Measurements from ENCODE around the gene CCSER1. TPM values are rescaled to one million over a fixed set of nuclear protein-coding genes. Genes with fewer than 3 reads are reported as not detected.

Gene CCSER1
- total and polyA plus RNA-seq, 2 experiments from 2014 or later: not detected

DNA sequence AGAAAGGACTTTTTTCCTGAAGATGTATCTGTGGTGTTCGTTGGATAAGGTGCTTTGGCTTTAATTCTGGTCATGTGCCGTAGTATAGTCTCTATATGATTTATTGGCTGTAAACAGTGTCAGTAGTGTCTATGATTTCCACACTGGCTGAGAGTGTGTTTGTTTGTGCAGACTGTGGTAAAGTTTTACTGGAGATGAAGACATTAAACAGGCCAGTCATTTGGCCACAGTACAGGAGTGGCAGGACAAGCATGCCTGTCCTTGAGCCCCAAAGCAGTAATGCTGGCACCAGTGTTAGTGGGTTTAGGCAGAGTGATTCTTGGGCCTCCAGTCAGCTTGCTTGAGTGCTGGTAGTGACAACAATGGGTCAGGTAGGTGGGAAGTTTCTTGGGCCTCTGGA is 1152.7 kb downstream of the CCSER1 start:
- no peak overlapping the region for H2AFZ ChIP-seq
- H3K9me3 ChIP-seq (ENCODE audit: low read depth): no peaks in the 10 kb centered on the region
- no peaks in the 10 kb centered on the region for H3K36me3 ChIP-seq (ENCODE audit: low read depth)
- H3K9ac ChIP-seq: no peak overlapping the region
- no peaks in the 10 kb centered on the region for H3K4me1 ChIP-seq (ENCODE audit: insufficient read depth)
- no peak overlapping the region for H3K27ac ChIP-seq
- no peaks in the 10 kb centered on the region for H3K9me2 ChIP-seq (ENCODE audit: insufficient read depth)
- TF ChIP-seq EZH2phosphoT487 (IDR thresholded peaks at IDR 0.05; ENCODE audit: insufficient read depth, low read depth) (no peak), EZH2 (IDR thresholded peaks at IDR 0.05; ENCODE audit: insufficient read depth, poor library complexity, severe bottlenecking) (no peak)
- no peaks in the 10 kb centered on the region for H4K20me1 ChIP-seq (ENCODE audit: insufficient read depth)
- no peak overlapping the region for H3K4me2 ChIP-seq (ENCODE audit: unreplicated experiment)
- H3K4me3 ChIP-seq: no peak overlapping the region
- no peaks in the 10 kb centered on the region for H3K27me3 ChIP-seq (replicated peaks; ENCODE audit: insufficient read depth)
- H3F3A ChIP-seq (ENCODE audit: insufficient read depth): no peaks in the 10 kb centered on the region
- 22 to 28% methylated on average over 2 of the region's 2 CpGs for WGBS, 2 experiments (ENCODE audit: low coverage in 1 of 2, low lambda C conversion rate in 2 of 2, missing lambda C conversion rate in 2 of 2)
- in situ Hi-C loops (cut with MboI): no loop called here
- H3K79me2 ChIP-seq (ENCODE audit: insufficient read depth): no peaks in the 10 kb centered on the region
- no peak for DNase-seq

DNA sequence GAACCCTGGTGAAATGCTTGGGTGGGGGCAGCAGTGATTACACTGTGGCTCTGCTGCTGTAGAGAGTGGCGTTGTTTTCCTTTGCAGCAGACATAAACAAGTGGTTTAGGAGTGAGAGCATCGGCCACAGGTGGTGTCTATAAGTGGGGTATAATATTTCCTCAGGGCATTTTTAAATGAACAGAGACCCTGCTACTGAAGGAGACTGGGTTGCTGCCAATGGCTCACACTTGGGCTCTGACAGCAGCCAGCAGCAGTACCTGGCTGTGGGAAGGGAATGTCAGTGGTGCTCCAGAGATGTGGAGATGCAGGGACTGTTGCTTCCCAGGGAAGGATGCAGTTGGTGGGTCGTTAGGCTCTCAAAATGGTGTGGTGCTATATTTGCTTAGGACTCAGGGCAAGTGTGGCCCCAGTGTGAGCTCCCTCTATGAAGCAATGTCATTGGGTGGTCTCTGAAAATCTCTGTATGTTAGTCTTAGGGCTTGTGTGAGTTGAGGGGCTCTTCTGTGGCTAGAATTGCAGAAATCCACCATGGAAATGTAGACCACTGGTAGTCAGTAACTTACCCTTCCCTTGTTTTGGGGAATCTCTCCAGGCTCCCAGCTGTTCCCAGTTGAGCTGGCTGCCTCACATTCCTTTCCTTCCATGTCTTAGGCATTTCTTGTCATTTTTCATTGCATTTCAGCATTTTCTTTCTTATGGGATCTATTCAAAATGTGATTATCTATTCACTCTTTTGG is 1153.5 kb downstream of the CCSER1 start:
- no peaks in the 10 kb centered on the region for H3K79me2 ChIP-seq (ENCODE audit: insufficient read depth)
- H4K20me1 ChIP-seq (ENCODE audit: insufficient read depth): no peaks in the 10 kb centered on the region
- no peak overlapping the region for H3K9ac ChIP-seq
- H3K27ac ChIP-seq: no peak overlapping the region
- no peak for TF ChIP-seq EZH2phosphoT487 (IDR thresholded peaks at IDR 0.05; ENCODE audit: insufficient read depth, low read depth)
- no peak for TF ChIP-seq EZH2 (IDR thresholded peaks at IDR 0.05; ENCODE audit: insufficient read depth, poor library complexity, severe bottlenecking)
- H3K9me2 ChIP-seq (ENCODE audit: insufficient read depth): no peaks in the 10 kb centered on the region
- H3F3A ChIP-seq (ENCODE audit: insufficient read depth): no peaks in the 10 kb centered on the region
- in situ Hi-C loops (cut with MboI): no loop called here
- H2AFZ ChIP-seq: no peak overlapping the region
- no peak for DNase-seq
- H3K27me3 ChIP-seq (replicated peaks; ENCODE audit: insufficient read depth): no peaks in the 10 kb centered on the region
- no peaks in the 10 kb centered on the region for H3K9me3 ChIP-seq (ENCODE audit: low read depth)
- 17 to 19% methylated on average over 3 of the region's 3 CpGs for WGBS, 2 experiments (ENCODE audit: low coverage in 1 of 2, low lambda C conversion rate in 2 of 2, missing lambda C conversion rate in 2 of 2)
- no peaks in the 10 kb centered on the region for H3K4me1 ChIP-seq (ENCODE audit: insufficient read depth)
- H3K4me2 ChIP-seq (ENCODE audit: unreplicated experiment): no peak overlapping the region
- no peak overlapping the region for H3K4me3 ChIP-seq
- H3K36me3 ChIP-seq (ENCODE audit: low read depth): no peaks in the 10 kb centered on the region

DNA sequence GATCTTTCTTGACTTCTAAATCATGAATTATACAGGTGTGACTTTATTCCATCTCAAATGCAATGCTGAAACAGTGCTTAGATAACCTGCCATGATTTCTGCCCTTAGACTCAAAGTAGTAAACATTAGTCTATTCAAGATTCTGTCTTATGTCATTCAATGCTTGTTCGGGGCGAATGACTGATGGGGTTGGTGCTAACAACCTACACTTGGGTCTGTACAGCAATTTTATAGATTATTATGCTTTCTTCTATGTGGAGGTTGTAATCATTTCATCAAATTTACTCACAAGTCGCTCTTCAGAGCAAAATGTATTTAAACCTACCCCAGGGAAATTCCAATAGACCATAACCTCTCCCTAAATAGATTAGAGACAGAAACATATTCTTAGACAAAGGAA is 1155.0 kb downstream of the CCSER1 start:
- Histone ChIP-seq H3K4me1 (ENCODE audit: insufficient read depth) (no peaks in the 10 kb centered on the region), H4K20me1 (ENCODE audit: insufficient read depth) (no peaks in the 10 kb centered on the region), H3K36me3 (ENCODE audit: low read depth) (no peaks in the 10 kb centered on the region), H2AFZ (no peak overlapping the region), H3K4me3 (no peak overlapping the region), H3K27ac (no peak overlapping the region), H3K9ac (no peak overlapping the region), H3K9me2 (ENCODE audit: insufficient read depth) (no peaks in the 10 kb centered on the region), H3K79me2 (ENCODE audit: insufficient read depth) (no peaks in the 10 kb centered on the region), H3K27me3 (replicated peaks; ENCODE audit: insufficient read depth) (no peaks in the 10 kb centered on the region), H3F3A (ENCODE audit: insufficient read depth) (no peaks in the 10 kb centered on the region), H3K9me3 (ENCODE audit: low read depth) (no peaks in the 10 kb centered on the region), H3K4me2 (ENCODE audit: unreplicated experiment) (no peak overlapping the region)
- WGBS, 2 experiments (ENCODE audit: low coverage in 1 of 2, low lambda C conversion rate in 2 of 2, missing lambda C conversion rate in 2 of 2): 20 to 24% methylated on average over 3 of the region's 3 CpGs
- DNase-seq: no peak
- in situ Hi-C loops (cut with MboI): no loop called here
- TF ChIP-seq EZH2 (IDR thresholded peaks at IDR 0.05; ENCODE audit: insufficient read depth, poor library complexity, severe bottlenecking) (no peak), EZH2phosphoT487 (IDR thresholded peaks at IDR 0.05; ENCODE audit: insufficient read depth, low read depth) (no peak)

DNA sequence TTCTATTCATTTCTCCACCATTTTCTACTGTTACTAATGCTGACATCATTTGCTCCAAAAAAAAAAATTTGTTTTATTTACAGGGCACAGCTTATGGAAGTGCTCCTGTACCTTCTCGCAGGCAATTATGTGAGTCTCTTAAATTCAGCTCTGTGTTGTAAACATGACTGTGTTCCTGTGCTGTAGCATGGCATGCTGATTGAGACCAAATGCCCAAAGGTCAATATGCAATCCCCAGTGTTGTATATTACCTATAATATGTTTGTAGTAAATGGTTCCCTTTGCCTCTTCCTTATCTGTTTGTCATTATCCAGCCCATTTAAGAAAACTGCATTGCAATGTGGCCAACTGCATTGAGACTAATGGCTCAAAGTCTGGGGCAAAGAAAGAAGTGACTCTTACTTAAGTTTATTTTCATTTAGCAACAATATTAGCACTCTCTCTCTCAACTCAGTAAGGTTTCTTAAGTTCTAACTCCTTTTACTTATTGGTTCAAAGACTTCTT is 1156.6 kb downstream of the CCSER1 start:
- no peak for DNase-seq

More for the DNA sequence above, 1156.6 kb downstream of the CCSER1 start:
- Histone ChIP-seq H3K4me3 (no peak overlapping the region), H3K9me3 (ENCODE audit: low read depth) (no peaks in the 10 kb centered on the region), H3K4me1 (ENCODE audit: insufficient read depth) (no peaks in the 10 kb centered on the region), H4K20me1 (ENCODE audit: insufficient read depth) (no peaks in the 10 kb centered on the region), H3K79me2 (ENCODE audit: insufficient read depth) (no peaks in the 10 kb centered on the region), H3K9me2 (ENCODE audit: insufficient read depth) (no peaks in the 10 kb centered on the region), H3K27ac (no peak overlapping the region), H2AFZ (no peak overlapping the region), H3F3A (ENCODE audit: insufficient read depth) (no peaks in the 10 kb centered on the region), H3K36me3 (ENCODE audit: low read depth) (no peaks in the 10 kb centered on the region), H3K27me3 (replicated peaks; ENCODE audit: insufficient read depth) (no peaks in the 10 kb centered on the region), H3K9ac (no peak overlapping the region), H3K4me2 (ENCODE audit: unreplicated experiment) (no peak overlapping the region)
- in situ Hi-C loops (cut with MboI): no loop called here
- TF ChIP-seq EZH2phosphoT487 (IDR thresholded peaks at IDR 0.05; ENCODE audit: insufficient read depth, low read depth) (no peak), EZH2 (IDR thresholded peaks at IDR 0.05; ENCODE audit: insufficient read depth, poor library complexity, severe bottlenecking) (no peak)
- WGBS, 2 experiments (ENCODE audit: low coverage in 1 of 2, low lambda C conversion rate in 2 of 2, missing lambda C conversion rate in 2 of 2): 5 to 10% methylated on average over 1 of the region's 1 CpG

Measured in GM23248 (cell line).